ENCODE data around the gene AGPAT4. TPM values are rescaled to one million over a fixed set of nuclear protein-coding genes. Genes with fewer than 3 reads are reported as not detected.

The AGPAT4 gene
- total RNA-seq, 1 donor from 2014 or later: 24.4 TPM

GRCh38 chr6:161138543-161139303, 135.1 kb downstream of the AGPAT4 start:
- Mint-ChIP-seq H3K27me3 (no peaks in the 10 kb centered on the region), H3K4me1 (ENCODE audit: unreplicated experiment) (peaks cover 6% of the 10 kb centered on the region), H3K36me3 (peaks cover 35% of the 10 kb centered on the region), H3K27ac (no peak overlapping the region), H3K4me3 (no peak overlapping the region), H3K9me3 (no peaks in the 10 kb centered on the region)
- TF ChIP-seq, protein P1, sequence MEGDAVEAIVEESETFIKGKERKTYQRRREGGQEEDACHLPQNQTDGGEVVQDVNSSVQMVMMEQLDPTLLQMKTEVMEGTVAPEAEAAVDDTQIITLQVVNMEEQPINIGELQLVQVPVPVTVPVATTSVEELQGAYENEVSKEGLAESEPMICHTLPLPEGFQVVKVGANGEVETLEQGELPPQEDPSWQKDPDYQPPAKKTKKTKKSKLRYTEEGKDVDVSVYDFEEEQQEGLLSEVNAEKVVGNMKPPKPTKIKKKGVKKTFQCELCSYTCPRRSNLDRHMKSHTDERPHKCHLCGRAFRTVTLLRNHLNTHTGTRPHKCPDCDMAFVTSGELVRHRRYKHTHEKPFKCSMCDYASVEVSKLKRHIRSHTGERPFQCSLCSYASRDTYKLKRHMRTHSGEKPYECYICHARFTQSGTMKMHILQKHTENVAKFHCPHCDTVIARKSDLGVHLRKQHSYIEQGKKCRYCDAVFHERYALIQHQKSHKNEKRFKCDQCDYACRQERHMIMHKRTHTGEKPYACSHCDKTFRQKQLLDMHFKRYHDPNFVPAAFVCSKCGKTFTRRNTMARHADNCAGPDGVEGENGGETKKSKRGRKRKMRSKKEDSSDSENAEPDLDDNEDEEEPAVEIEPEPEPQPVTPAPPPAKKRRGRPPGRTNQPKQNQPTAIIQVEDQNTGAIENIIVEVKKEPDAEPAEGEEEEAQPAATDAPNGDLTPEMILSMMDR (conservative IDR thresholded peaks at IDR 0.05): no peak
- no peak for DNase-seq (ENCODE audit: extremely low spot score, unreplicated experiment)

GRCh38 chr6:161137839-161138542, 135.9 kb downstream of the AGPAT4 start:
- H3K4me3 Mint-ChIP-seq: no peak overlapping the region
- DNase-seq (ENCODE audit: extremely low spot score, unreplicated experiment): no peak
- H3K9me3 Mint-ChIP-seq: no peaks in the 10 kb centered on the region
- peaks cover 35% of the 10 kb centered on the region for H3K36me3 Mint-ChIP-seq
- TF ChIP-seq, protein P1 (conservative IDR thresholded peaks at IDR 0.05): no peak
- no peak overlapping the region for H3K27ac Mint-ChIP-seq
- H3K27me3 Mint-ChIP-seq: no peaks in the 10 kb centered on the region
- peaks cover 6% of the 10 kb centered on the region for H3K4me1 Mint-ChIP-seq (ENCODE audit: unreplicated experiment)

DNA sequence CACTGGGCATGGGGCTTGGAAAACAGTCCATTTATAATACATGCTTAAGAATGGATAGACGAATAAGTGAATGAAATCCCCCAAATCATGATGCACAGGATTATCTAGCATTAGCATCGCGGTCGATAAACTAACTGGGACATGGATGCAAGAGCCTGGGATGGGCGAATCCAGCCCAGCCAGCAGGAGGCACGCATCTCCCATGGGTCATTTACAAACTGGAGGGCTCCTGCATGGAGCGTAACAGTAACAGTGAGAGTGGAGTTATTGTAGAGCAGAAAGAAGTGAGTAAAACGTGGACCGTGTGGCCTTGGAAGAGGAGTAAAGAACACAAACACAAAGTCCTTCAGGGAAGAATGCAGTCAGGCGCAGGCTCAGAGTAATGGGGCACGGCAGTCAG, 136.5 kb downstream of the AGPAT4 start:
- Mint-ChIP-seq H3K27ac (no peak overlapping the region), H3K4me1 (ENCODE audit: unreplicated experiment) (peaks cover 6% of the 10 kb centered on the region), H3K36me3 (peaks cover 33% of the 10 kb centered on the region), H3K27me3 (no peaks in the 10 kb centered on the region), H3K4me3 (no peak overlapping the region), H3K9me3 (no peaks in the 10 kb centered on the region)
- no peak for DNase-seq (ENCODE audit: extremely low spot score, unreplicated experiment)
- TF ChIP-seq, protein P1 (conservative IDR thresholded peaks at IDR 0.05): no peak

DNA sequence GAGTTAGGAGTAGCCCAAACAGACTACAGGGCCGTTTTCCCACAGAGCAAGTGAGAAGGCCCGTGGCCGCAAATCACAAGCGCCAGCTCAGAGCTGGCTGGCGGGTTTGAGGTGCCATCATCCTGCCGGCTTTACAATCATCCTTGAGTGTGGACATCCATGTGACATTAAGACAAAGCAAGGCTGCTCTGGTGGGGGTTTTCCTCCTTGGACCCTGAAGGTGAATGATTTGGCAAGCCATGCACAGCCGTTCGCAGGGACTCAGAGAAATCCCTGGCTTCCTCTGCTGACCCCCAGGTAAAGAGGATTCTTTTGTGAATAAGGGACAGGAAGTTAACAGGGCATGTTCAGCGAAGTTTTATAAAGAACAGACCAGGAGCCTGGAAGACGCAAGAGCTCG, 137.2 kb downstream of the AGPAT4 start:
- Mint-ChIP-seq H3K9me3 (no peaks in the 10 kb centered on the region), H3K27ac (no peak overlapping the region), H3K36me3 (peaks cover 30% of the 10 kb centered on the region)

GRCh38 chr6:161135695-161136591, 137.9 kb downstream of the AGPAT4 start:
- DNase-seq (ENCODE audit: extremely low spot score, unreplicated experiment): no peak
- peak overlapping the region; percentile 18 for H3K27ac Mint-ChIP-seq
- H3K4me3 Mint-ChIP-seq: no peak overlapping the region

More for the DNA sequence above, 137.2 kb downstream of the AGPAT4 start:
- DNase-seq (ENCODE audit: extremely low spot score, unreplicated experiment): no peak
- Mint-ChIP-seq H3K4me3 (no peak overlapping the region), H3K27me3 (no peaks in the 10 kb centered on the region), H3K4me1 (ENCODE audit: unreplicated experiment) (peaks cover 6% of the 10 kb centered on the region)
- TF ChIP-seq, protein P1 (conservative IDR thresholded peaks at IDR 0.05): no peak

More at GRCh38 chr6:161135695-161136591, 137.9 kb downstream of the AGPAT4 start:
- Mint-ChIP-seq H3K9me3 (no peaks in the 10 kb centered on the region), H3K36me3 (peaks cover 30% of the 10 kb centered on the region), H3K4me1 (ENCODE audit: unreplicated experiment) (peaks cover 6% of the 10 kb centered on the region), H3K27me3 (no peaks in the 10 kb centered on the region)
- TF ChIP-seq, protein P1 (conservative IDR thresholded peaks at IDR 0.05): no peak
